MM.1S (cell line): ENCODE data around the gene ZNF488.

Experiments used
- EZH2 ChIP-seq: fragments of 300-600 bp; sonication (generic); optimal IDR thresholded peaks from 2 replicates; pipeline ENCODE3; 2017; ENCODE audit warnings: low read depth, mild to moderate bottlenecking, antibody characterized with exemption, low read length, mixed read lengths
- TF ChIP-seq, protein P1 (sequence below): fragments of 300-600 bp; sonication (generic); IDR thresholded peaks from 2 replicates; pipeline ENCODE4 v1.5.1; 2016; ENCODE audit warnings: antibody characterized with exemption, low read length, mixed read lengths

DNA sequence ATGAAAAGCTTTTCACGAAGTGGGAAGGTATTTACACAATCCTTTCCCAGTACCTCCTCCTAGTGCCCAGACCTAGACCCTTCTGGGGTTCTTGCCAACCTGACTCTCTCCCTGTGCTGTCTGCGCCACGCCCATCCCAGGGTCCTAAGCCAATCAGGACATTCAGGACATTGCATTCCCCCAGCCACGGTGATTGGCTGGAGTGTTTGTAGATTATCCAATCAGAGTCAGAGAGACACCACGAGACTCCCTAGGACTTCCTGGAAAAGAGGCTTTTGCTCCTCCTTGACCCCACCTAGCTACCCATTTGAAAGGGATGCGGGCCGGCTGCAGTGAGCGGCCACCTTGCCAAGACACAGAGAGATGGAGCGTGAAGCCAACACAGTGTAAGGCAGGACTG lies 65.4 kb downstream of the ZNF488 start:
- TF ChIP-seq, protein P1, sequence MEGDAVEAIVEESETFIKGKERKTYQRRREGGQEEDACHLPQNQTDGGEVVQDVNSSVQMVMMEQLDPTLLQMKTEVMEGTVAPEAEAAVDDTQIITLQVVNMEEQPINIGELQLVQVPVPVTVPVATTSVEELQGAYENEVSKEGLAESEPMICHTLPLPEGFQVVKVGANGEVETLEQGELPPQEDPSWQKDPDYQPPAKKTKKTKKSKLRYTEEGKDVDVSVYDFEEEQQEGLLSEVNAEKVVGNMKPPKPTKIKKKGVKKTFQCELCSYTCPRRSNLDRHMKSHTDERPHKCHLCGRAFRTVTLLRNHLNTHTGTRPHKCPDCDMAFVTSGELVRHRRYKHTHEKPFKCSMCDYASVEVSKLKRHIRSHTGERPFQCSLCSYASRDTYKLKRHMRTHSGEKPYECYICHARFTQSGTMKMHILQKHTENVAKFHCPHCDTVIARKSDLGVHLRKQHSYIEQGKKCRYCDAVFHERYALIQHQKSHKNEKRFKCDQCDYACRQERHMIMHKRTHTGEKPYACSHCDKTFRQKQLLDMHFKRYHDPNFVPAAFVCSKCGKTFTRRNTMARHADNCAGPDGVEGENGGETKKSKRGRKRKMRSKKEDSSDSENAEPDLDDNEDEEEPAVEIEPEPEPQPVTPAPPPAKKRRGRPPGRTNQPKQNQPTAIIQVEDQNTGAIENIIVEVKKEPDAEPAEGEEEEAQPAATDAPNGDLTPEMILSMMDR = no peak
- no peak for TF ChIP-seq EZH2
